GM23338 (cell line): Measurements from ENCODE around the gene CHRNA5. TPM values are rescaled to one million over a fixed set of nuclear protein-coding genes. Genes with fewer than 3 reads are reported as not detected.

ENCODE experiments used
- ATAC-seq: fragments of 200-7000 bp; cut with Tn5 transposase; 3 replicates; pipeline ENCODE4 v1.9.1; 2020
- DNase-seq: peaks from one replicate; pipeline ENCODE4 v3.0.0-alpha.2; 2015; ENCODE audit warnings: low spot score
- H2AFZ ChIP-seq: fragments of 200-600 bp; sonication (generic); 2 replicates; pipeline ENCODE4 v1.8.0; 2016; ENCODE audit warnings: antibody characterized with exemption, mild to moderate bottlenecking, moderate library complexity
- H3F3A ChIP-seq: fragments of 200-600 bp; sonication (generic); replicated peaks from 2 replicates; pipeline ENCODE4 v1.8.0; 2017; ENCODE audit warnings: antibody characterized with exemption, mixed run types, low read depth
- H3K27ac ChIP-seq: fragments of 200-600 bp; sonication (generic); 2 replicates; pipeline ENCODE4 v1.6.1; 2016; ENCODE audit warnings: low read depth
- H3K27me3 ChIP-seq: fragments of 200-600 bp; sonication (generic); 2 replicates; pipeline ENCODE4 v1.8.0; 2016; ENCODE audit warnings: mild to moderate bottlenecking, mixed run types, moderate library complexity; ENCODE audit not compliant: insufficient read depth
- H3K36me3 ChIP-seq: fragments of 200-600 bp; sonication (generic); 2 replicates; pipeline ENCODE4 v1.8.0; 2016; ENCODE audit warnings: mild to moderate bottlenecking; ENCODE audit not compliant: insufficient read depth
- H3K4me1 ChIP-seq: fragments of 200-600 bp; sonication (generic); 2 replicates; pipeline ENCODE4 v1.8.0; 2016; ENCODE audit warnings: mild to moderate bottlenecking, moderate library complexity; ENCODE audit not compliant: insufficient read depth
- H3K4me2 ChIP-seq: fragments of 200-600 bp; sonication (generic); 2 replicates; pipeline ENCODE4 v1.7.1; 2017; ENCODE audit warnings: mixed run types
- H3K4me3 ChIP-seq: fragments of 200-600 bp; sonication (generic); 2 replicates; pipeline ENCODE4 v1.6.1; 2016; ENCODE audit warnings: mixed run types
- H3K79me2 ChIP-seq: fragments of 200-600 bp; sonication (generic); replicated peaks from 2 replicates; pipeline ENCODE4 v1.8.0; 2017; ENCODE audit warnings: mild to moderate bottlenecking; ENCODE audit not compliant: insufficient read depth
- H3K9me2 ChIP-seq: fragments of 200-600 bp; sonication (generic); 2 replicates; pipeline ENCODE4 v1.8.0; 2017; ENCODE audit not compliant: insufficient read depth
- H4K20me1 ChIP-seq: fragments of 200-600 bp; sonication (generic); replicated peaks from 2 replicates; pipeline ENCODE4 v1.8.0; 2017; ENCODE audit warnings: mild to moderate bottlenecking; ENCODE audit not compliant: insufficient read depth
- H3K27ac Mint-ChIP-seq: 2 replicates; pipeline ENCODE4 v1.8.0; 2020; ENCODE audit warnings: inconsistent platforms, mild to moderate bottlenecking, moderate library complexity, mixed read lengths
- H3K27me3 Mint-ChIP-seq: 3 replicates; pipeline ENCODE4 v1.8.0; 2022; ENCODE audit warnings: low read depth, mild to moderate bottlenecking, moderate library complexity, mixed read lengths, inconsistent platforms; ENCODE audit not compliant: insufficient read depth, poor library complexity
- H3K36me3 Mint-ChIP-seq: 3 replicates; pipeline ENCODE4 v1.8.0; 2021; ENCODE audit warnings: low read depth, mild to moderate bottlenecking, inconsistent platforms, moderate library complexity, mixed read lengths
- H3K4me1 Mint-ChIP-seq: 3 replicates; pipeline ENCODE4 v1.8.0; 2020; ENCODE audit warnings: mild to moderate bottlenecking, inconsistent platforms, mixed read lengths
- H3K4me3 Mint-ChIP-seq: 3 replicates; pipeline ENCODE4 v1.8.0; 2021; ENCODE audit warnings: moderate library complexity, mild to moderate bottlenecking, inconsistent platforms, mixed read lengths
- H3K9me3 Mint-ChIP-seq: 3 replicates; pipeline ENCODE4 v1.8.0; 2020; ENCODE audit warnings: moderate library complexity, mild to moderate bottlenecking, inconsistent platforms, mixed read lengths
- CREB1 ChIP-seq: fragments of 250-450 bp; sonication (Bioruptor Pico); IDR thresholded peaks from 2 replicates; pipeline ENCODE4 v1.5.0; 2020; ENCODE audit warnings: low read depth, mild to moderate bottlenecking, moderate library complexity
- CTCF ChIP-seq, 2 experiments: fragments of 200-600 bp in 1 of 2; sonication (generic) in 1 of 2; conservative IDR thresholded peaks; 2 replicates each; pipeline versions ENCODE4 v1.5.1 to v1.6.1; 2016 to 2017; ENCODE audit warnings: antibody characterized with exemption in 2 of 2, low read depth in 2 of 2, mild to moderate bottlenecking in 2 of 2, moderate library complexity in 1 of 2
- ETS1 ChIP-seq: IDR thresholded peaks from 2 replicates; pipeline ENCODE4 v1.6.1; 2016; ENCODE audit warnings: antibody characterized with exemption
- EZH2 ChIP-seq: fragments of 200-600 bp; sonication (generic); IDR thresholded peaks from one replicate; pipeline ENCODE4 v1.8.0; 2017; ENCODE audit warnings: antibody characterized with exemption, mild to moderate bottlenecking, low read depth; ENCODE audit not compliant: unreplicated experiment
- EZH2phosphoT487 ChIP-seq: fragments of 200-600 bp; sonication (generic); IDR thresholded peaks from one replicate; pipeline ENCODE4 v1.8.1; 2018; ENCODE audit warnings: antibody characterized with exemption; ENCODE audit not compliant: unreplicated experiment
- JUNB ChIP-seq: IDR thresholded peaks from one replicate; pipeline ENCODE4 v1.6.1; 2016; ENCODE audit warnings: antibody characterized with exemption; ENCODE audit not compliant: unreplicated experiment
- NANOG ChIP-seq: IDR thresholded peaks from 2 replicates; pipeline ENCODE4 v1.6.1; 2016; ENCODE audit warnings: antibody characterized with exemption, borderline replicate concordance
- POLR2AphosphoS5 ChIP-seq: IDR thresholded peaks from 2 replicates; pipeline ENCODE4 v1.6.1; 2016; ENCODE audit warnings: antibody characterized with exemption, low read depth
- REST ChIP-seq: IDR thresholded peaks from one replicate; pipeline ENCODE4 v1.6.1; 2018; ENCODE audit warnings: antibody characterized with exemption; ENCODE audit not compliant: unreplicated experiment
- STAT1 ChIP-seq: IDR thresholded peaks from one replicate; pipeline ENCODE4 v1.6.1; 2016; ENCODE audit warnings: antibody characterized with exemption; ENCODE audit not compliant: unreplicated experiment
- ZNF114 ChIP-seq: fragments of 250-450 bp; sonication (Bioruptor Pico); IDR thresholded peaks from 2 replicates; pipeline ENCODE4 v1.5.0; 2020; ENCODE audit warnings: mild to moderate bottlenecking, moderate library complexity
- ZNF331 ChIP-seq: fragments of 250-450 bp; sonication (Bioruptor Pico); IDR thresholded peaks from 2 replicates; pipeline ENCODE4 v1.5.0; 2020; ENCODE audit warnings: low read depth, mild to moderate bottlenecking, moderate library complexity
- ZNF462 ChIP-seq: fragments of 250-450 bp; sonication (Bioruptor Pico); IDR thresholded peaks from 2 replicates; pipeline ENCODE4 v1.5.0; 2020; ENCODE audit warnings: mild to moderate bottlenecking, moderate library complexity
- polyA plus RNA-seq: library from polyadenylated mRNA; unstranded; fragments of >200 nt; fragmentation: Nextera tagmentation; extraction: Ambion mirVana; gene quantifications from 2 replicates; pipeline ENCODE4 v1.2.1, GENCODE V29; 2016
- total RNA-seq: library from RNA; depleted of rRNA; stranded (reverse); fragments of >200 nt; shearing (Covaris generic); gene quantifications from 2 replicates; pipeline ENCODE4 v1.2.3, GENCODE V29; 2014

CHRNA5 gene
- total and polyA plus RNA-seq, 2 experiments from 2014 or later, result 19.6 to 23.3 TPM

- TF ChIP-seq EZH2 (no peak), POLR2AphosphoS5 (no peak), CREB1 (no peak)
These were observed 6.1 kb downstream of the CHRNA5 start (continued) for GRCh38 chr15:78571382-78571781.

GRCh38 chr15:78573416-78573815 lies 8.1 kb downstream of the CHRNA5 start:
- Mint-ChIP-seq H3K4me3 (no peak overlapping the region), H3K4me1 (peaks cover 3% of the 10 kb centered on the region; the same call in 2 of the 3 replicates), H3K36me3 (no peaks in the 10 kb centered on the region), H3K27me3 (peaks cover 2% of the 10 kb centered on the region), H3K27ac (no peak overlapping the region), H3K9me3 (no peaks in the 10 kb centered on the region)
- Histone ChIP-seq H3K27me3 (no peaks in the 10 kb centered on the region), H3K4me3 (no peak overlapping the region), H3K27ac (no peak overlapping the region), H3F3A (no peaks in the 10 kb centered on the region), H3K36me3 (no peaks in the 10 kb centered on the region), H3K4me1 (0 out of 2 replicates have a peak, but pooled peaks cover 3% of the 10 kb centered on the region), H3K79me2 (peaks cover 96% of the 10 kb centered on the region), H3K9me2 (no peaks in the 10 kb centered on the region), H2AFZ (no peak overlapping the region), H4K20me1 (peaks cover 18% of the 10 kb centered on the region), H3K4me2 (no peak overlapping the region)
- DNase-seq, result no peak
- TF ChIP-seq CREB1 (no peak), ZNF114 (no peak), ZNF331 (CRISPR knock-in tag) (no peak), ZNF462 (no peak), NANOG (no peak), EZH2phosphoT487 (no peak), STAT1 (no peak), ETS1 (no peak), JUNB (no peak), POLR2AphosphoS5 (no peak), EZH2 (no peak), REST (no peak), CTCF (conservative IDR thresholded peaks at IDR 0.05; ENCODE audit: low read depth in 2 of 2) (no peak)
- ATAC-seq, result no peak
